Osteocyte (in vitro differentiated cells): ENCODE results near the gene RGP1. TPM values are rescaled to one million over a fixed set of nuclear protein-coding genes. Genes with fewer than 3 reads are reported as not detected.

Experiments used
- DNase-seq: peaks from one replicate; pipeline ENCODE4 v3.0.0; 2021; ENCODE audit warnings: mixed read lengths; ENCODE audit not compliant: unreplicated experiment; ENCODE audit errors: extremely low spot score
- H3K27ac Mint-ChIP-seq: one replicate; pipeline ENCODE4 v1.8.0; 2021; ENCODE audit warnings: mild to moderate bottlenecking, mixed read lengths; ENCODE audit not compliant: unreplicated experiment
- H3K27me3 Mint-ChIP-seq: one replicate; pipeline ENCODE4 v1.8.0; 2021; ENCODE audit warnings: mixed read lengths; ENCODE audit not compliant: unreplicated experiment
- H3K36me3 Mint-ChIP-seq: one replicate; pipeline ENCODE4 v1.8.0; 2021; ENCODE audit warnings: mixed read lengths; ENCODE audit not compliant: unreplicated experiment
- H3K4me1 Mint-ChIP-seq: one replicate; pipeline ENCODE4 v1.8.0; 2021; ENCODE audit warnings: mixed read lengths; ENCODE audit not compliant: unreplicated experiment
- H3K4me3 Mint-ChIP-seq: one replicate; pipeline ENCODE4 v1.8.0; 2021; ENCODE audit warnings: mild to moderate bottlenecking, moderate library complexity, mixed read lengths; ENCODE audit not compliant: unreplicated experiment
- H3K9me3 Mint-ChIP-seq: one replicate; pipeline ENCODE4 v1.8.0; 2021; ENCODE audit warnings: mixed read lengths; ENCODE audit not compliant: unreplicated experiment
- CTCF ChIP-seq: fragments of 200-600 bp; sonication (generic); IDR thresholded peaks from 2 replicates; pipeline ENCODE4 v1.5.0; 2021; ENCODE audit warnings: antibody characterized with exemption, mild to moderate bottlenecking, moderate library complexity
- total RNA-seq: library from RNA; stranded (reverse); gene quantifications from 2 replicates; pipeline ENCODE4 v1.2.1, GENCODE V29; 2021

Gene RGP1
- total RNA-seq, 1 donor from 2014 or later = 35.9 TPM

- Mint-ChIP-seq H3K9me3 (no peaks in the 10 kb centered on the region), H3K27ac (no peak overlapping the region), H3K4me1 (no peaks in the 10 kb centered on the region), H3K36me3 (peaks cover 56% of the 10 kb centered on the region), H3K27me3 (no peaks in the 10 kb centered on the region), H3K4me3 (no peak overlapping the region)
- no peak for TF ChIP-seq CTCF
- no peak for DNase-seq
These were observed 43.7 kb upstream of the RGP1 start for GRCh38 chr9:35705372-35705771.

- Mint-ChIP-seq H3K27me3 (no peaks in the 10 kb centered on the region), H3K4me3 (no peak overlapping the region), H3K36me3 (peaks cover 60% of the 10 kb centered on the region), H3K27ac (no peak overlapping the region), H3K9me3 (no peaks in the 10 kb centered on the region), H3K4me1 (no peaks in the 10 kb centered on the region)
- DNase-seq = no peak
- TF ChIP-seq CTCF = no peak
These were observed 43.2 kb upstream of the RGP1 start for GRCh38 chr9:35705836-35706430.

- Mint-ChIP-seq H3K4me3 (no peak overlapping the region), H3K9me3 (no peaks in the 10 kb centered on the region), H3K4me1 (no peaks in the 10 kb centered on the region), H3K36me3 (peaks cover 69% of the 10 kb centered on the region), H3K27ac (no peak overlapping the region), H3K27me3 (no peaks in the 10 kb centered on the region)
- no peak for DNase-seq
- no peak for TF ChIP-seq CTCF
These were observed 42.1 kb upstream of the RGP1 start for GRCh38 chr9:35706951-35707350.

- no peak for DNase-seq
- H3K9me3 Mint-ChIP-seq = no peaks in the 10 kb centered on the region
- H3K27ac Mint-ChIP-seq = no peak overlapping the region
- no peaks in the 10 kb centered on the region for H3K4me1 Mint-ChIP-seq
- H3K4me3 Mint-ChIP-seq = no peak overlapping the region
- H3K27me3 Mint-ChIP-seq = no peaks in the 10 kb centered on the region
- H3K36me3 Mint-ChIP-seq = peaks cover 69% of the 10 kb centered on the region
- TF ChIP-seq CTCF = no peak
These were observed 40.9 kb upstream of the RGP1 start for GRCh38 chr9:35708146-35708545.

- Mint-ChIP-seq H3K36me3 (peaks cover 74% of the 10 kb centered on the region), H3K4me1 (no peaks in the 10 kb centered on the region), H3K27me3 (no peaks in the 10 kb centered on the region), H3K9me3 (no peaks in the 10 kb centered on the region), H3K4me3 (no peak overlapping the region), H3K27ac (no peak overlapping the region)
- TF ChIP-seq CTCF = no peak
- DNase-seq = no peak
These were observed 38.1 kb upstream of the RGP1 start for GRCh38 chr9:35710818-35711500.
